HepG2 (cell line): Measurements from ENCODE around the gene PRKCD. TPM values are rescaled to one million over a fixed set of nuclear protein-coding genes. Genes with fewer than 3 reads are reported as not detected.

Experiments
- ATAC-seq: fragments of 200-7000 bp; cut with Tn5 transposase; 3 replicates; pipeline ENCODE4 v1.9.1; 2020; ENCODE audit warnings: mild to moderate bottlenecking, moderate library complexity
- BruUV-seq: library from RNA; stranded (reverse); fragments of 400-500 nt; replicated peaks from 2 replicates; lab custom pipeline; 2021; lab: Mats Ljungman, UMichigan
- CTCF ChIA-PET: fragments of 300-600 bp; formaldehyde crosslinking; extraction: SDS; loops from one replicate; lab custom pipeline; 2021; ENCODE audit warnings: low total read pairs, inconsistent platforms, low intra/inter-chr PET ratio; lab: Yijun Ruan, JAX
- POLR2A ChIA-PET: fragments of 350-600 bp; sonication (Branson Sonifier 250); formaldehyde crosslinking; loops from one replicate; lab custom pipeline; 2020; ENCODE audit warnings: antibody characterized with exemption, inconsistent platforms; lab: Yijun Ruan, JAX
- DNase-seq: peaks from one replicate; pipeline ENCODE4 v3.0.0-alpha.2; 2015; ENCODE audit warnings: low spot score
- FAIRE-seq: peaks from 3 replicates; lab custom pipeline; 2011; peaks lifted over from hg19 to GRCh38; lab: Jason Lieb, UNC
- H2AFZ ChIP-seq: one replicate; pipeline ENCODE4 v1.6.1; 2011; ENCODE audit warnings: low read length, inconsistent platforms
- H3K27ac ChIP-seq: fragments of 300-600 bp; 3 replicates; pipeline ENCODE4 v1.8.0; 2011; ENCODE audit warnings: mixed run types, mild to moderate bottlenecking, mixed read lengths, low read length, inconsistent platforms; ENCODE audit not compliant: insufficient read depth; ENCODE audit errors: extremely low read length
- H3K27me3 ChIP-seq, 2 experiments: fragments of 200-600 bp in 1 of 2; 2 replicates in 1 of 2; 3 replicates in 1 of 2; pipeline versions ENCODE4 v1.6.0 to v1.8.0; 2011; ENCODE audit warnings: low read length in 2 of 2, mild to moderate bottlenecking in 2 of 2, moderate library complexity in 2 of 2, inconsistent platforms in 1 of 2; ENCODE audit not compliant: insufficient read depth in 2 of 2, control insufficient read depth in 1 of 2
- H3K36me3 ChIP-seq, 2 experiments: fragments of 200-600 bp in 1 of 2; replicated peaks in 1 of 2; 2 replicates in 1 of 2; 3 replicates in 1 of 2; pipeline versions ENCODE4 v1.5.1 to v1.8.0; 2011; ENCODE audit warnings: low read length in 2 of 2, inconsistent platforms in 1 of 2; ENCODE audit not compliant: insufficient read depth in 2 of 2, control insufficient read depth in 1 of 2
- H3K4me1 ChIP-seq: 2 replicates; pipeline ENCODE4 v1.5.1; 2012; ENCODE audit warnings: low read length, inconsistent platforms; ENCODE audit not compliant: insufficient read depth
- H3K4me2 ChIP-seq: 2 replicates; pipeline ENCODE4 v1.6.0; 2011; ENCODE audit warnings: low read depth, low read length, inconsistent platforms
- H3K4me3 ChIP-seq, 3 experiments: fragments of 200-600 bp in 1 of 3; sonication (generic), shearing (Covaris generic) in 1 of 3; replicated peaks in 1 of 3; 2 replicates each; pipeline ENCODE4 v1.5.1; 2011 to 2016; ENCODE audit warnings: low read length in 3 of 3, inconsistent platforms in 2 of 3, low read depth in 2 of 3, mild to moderate bottlenecking in 2 of 3, control low read depth in 1 of 3, mixed read lengths in 1 of 3; ENCODE audit not compliant: insufficient read depth in 1 of 3
- H3K79me2 ChIP-seq: one replicate; pipeline ENCODE4 v1.6.1; 2011; ENCODE audit warnings: low read length, inconsistent platforms; ENCODE audit not compliant: insufficient read depth
- H3K9ac ChIP-seq: 2 replicates; pipeline ENCODE4 v1.6.0; 2011; ENCODE audit warnings: mild to moderate bottlenecking, low read depth, low read length, inconsistent platforms; ENCODE audit not compliant: insufficient read depth
- H3K9me3 ChIP-seq: 2 replicates; pipeline ENCODE4 v1.5.1; 2012; ENCODE audit warnings: mild to moderate bottlenecking, low read length
- H4K20me1 ChIP-seq: 2 replicates; pipeline ENCODE4 v1.6.0; 2011; ENCODE audit warnings: inconsistent platforms, mild to moderate bottlenecking, low read length, moderate library complexity; ENCODE audit not compliant: insufficient read depth
- ATF7 ChIP-seq, 2 experiments: fragments of 450-650 bp in 1 of 2; sonication (generic) in 1 of 2; formaldehyde crosslinking in 1 of 2; IDR thresholded peaks; 2 replicates each; pipeline versions ENCODE4 v1.4.0 to v1.6.1; 2016 to 2020; ENCODE audit warnings: antibody characterized with exemption in 1 of 2, mild to moderate bottlenecking in 1 of 2, missing genetic modification reagents in 1 of 2
- FIP1L1 ChIP-seq: fragments of 200-400 bp; formaldehyde crosslinking; IDR thresholded peaks from 2 replicates; pipeline ENCODE4 v1.6.1; 2018; ENCODE audit warnings: low read depth, mild to moderate bottlenecking, low read length, moderate library complexity, borderline replicate concordance; ENCODE audit not compliant: insufficient read depth
- HNRNPL ChIP-seq: fragments of 200-400 bp; formaldehyde crosslinking; IDR thresholded peaks from 2 replicates; pipeline ENCODE4 v1.6.1; 2017; ENCODE audit warnings: mild to moderate bottlenecking, low read depth, low read length
- NFRKB ChIP-seq: fragments of 450-650 bp; IDR thresholded peaks from 2 replicates; pipeline ENCODE4 v1.6.1; 2017
- PHF8 ChIP-seq: sonication (generic); formaldehyde crosslinking; IDR thresholded peaks from 2 replicates; pipeline ENCODE4 v1.5.0; 2020; ENCODE audit warnings: missing genetic modification reagents
- SAP130 ChIP-seq: IDR thresholded peaks from 2 replicates; pipeline ENCODE4 v1.6.1; 2016; ENCODE audit warnings: low read depth
- ZNF567 ChIP-seq: sonication (generic); formaldehyde crosslinking; IDR thresholded peaks from 2 replicates; pipeline ENCODE4 v1.8.1; 2023; ENCODE audit warnings: mild to moderate bottlenecking, missing genetic modification reagents, borderline replicate concordance
- ZNF878 ChIP-seq: sonication (generic); formaldehyde crosslinking; IDR thresholded peaks from 2 replicates; pipeline ENCODE4 v1.8.1; 2023; ENCODE audit warnings: mild to moderate bottlenecking, missing genetic modification reagents, moderate library complexity
- WGBS: methylation state at CpG from one replicate; pipeline ENCODE4 v1.1.6; 2017; ENCODE audit warnings: low lambda C conversion rate; 5-methylcytosine and 5-hydroxymethylcytosine counted together
- in situ Hi-C: cut with HindIII; loops from 2 replicates; pipeline ENCODE4 v1.10.0; 2017; ENCODE audit warnings: low pct_unique_long_range_greater_than_20kb; ENCODE audit not compliant: extremely low pct_ligation_motif_present
- intact Hi-C: fragments of 100-400 bp; cut with micrococcal nuclease; formaldehyde crosslinking; loops from one replicate; pipeline ENCODE4 v1.10.0; 2022; ENCODE audit not compliant: unreplicated experiment
- polyA plus RNA-seq, 8 experiments: library from polyadenylated mRNA; depleted of rRNA in 3 of 8; stranded (reverse) in 7 of 8; unstranded in 1 of 8; fragments of >200 nt; fragmentation: Illumina TruSeq in 4 of 8; extraction: Trizol in 4 of 8; gene quantifications; 2 replicates each; pipeline versions ENCODE4 v1.2.1 to v1.2.3, GENCODE V29; 2011 to 2016; ENCODE audit warnings: low read depth in 4 of 8, missing spikeins in 1 of 8, mixed read lengths in 1 of 8; ENCODE audit not compliant: insufficient read depth in 1 of 8
- total RNA-seq, 5 experiments: library from RNA; depleted of rRNA; stranded (reverse); fragments of >200 nt; fragmentation: Illumina TruSeq; extraction: Trizol; gene quantifications; 2 replicates each; pipeline ENCODE4 v1.2.3, GENCODE V29; 2016; ENCODE audit warnings: low read depth in 1 of 5

Gene PRKCD
- total and polyA plus RNA-seq, 2 of the 13 experiments (the other 11 are each of a cell fraction or from before 2014, with no cell fraction given): 1.6 to 40.7 TPM

GRCh38 chr3:53129344-53129743, 31.7 kb upstream of the PRKCD start:
- Histone ChIP-seq H2AFZ (no peak overlapping the region), H3K27me3 (no peaks in the 10 kb centered on the region; a peak in 1 of 5 replicates), H3K9me3 (no peaks in the 10 kb centered on the region), H3K36me3 (peaks cover 2 to 15% of the 10 kb centered on the region in 2 experiments; a peak in 4 of 5 replicates), H3K4me3 (peak overlapping the region; percentile 80 to 99 (median 86)), H4K20me1 (no peaks in the 10 kb centered on the region), H3K4me1 (peaks cover 49% of the 10 kb centered on the region), H3K9ac (peak overlapping the region; percentile 86), H3K79me2 (peaks cover 21% of the 10 kb centered on the region), H3K27ac (peak overlapping the region; percentile 75), H3K4me2 (peak overlapping the region; percentile 79)
- DNase-seq (no peak), FAIRE-seq (no peak), ATAC-seq (no peak)
- intact Hi-C loops (no loop called here), in situ Hi-C loops (no loop called here)
- 81% methylated on average over 3 of the region's 3 CpGs for WGBS
- ChIA-PET POLR2A (interaction anchor here (1.0 to 9.0 kb wide), 4 partner anchors 30 to 336 kb away, joined by 3 to 75 read pairs (median 4); partner anchors contain the start of gene PRKCD), CTCF (interaction anchor here (2.7 kb wide), 1 partner anchor 66 kb away, joined by 8 read pairs; no protein-coding TSS in a partner anchor)
- BruUV-seq: no TSS peak
- no peak for TF ChIP-seq ZNF878 (CRISPR knock-in tag)
- no peak for TF ChIP-seq NFRKB
- TF ChIP-seq ZNF567 (CRISPR knock-in tag): no peak
- no peak for TF ChIP-seq ATF7 (IDR thresholded peaks at IDR 0.05)
- TF ChIP-seq ATF7 (CRISPR knock-in tag; IDR thresholded peaks at IDR 0.05): no peak
- no peak for TF ChIP-seq FIP1L1
- no peak for TF ChIP-seq HNRNPL
- TF ChIP-seq PHF8 (CRISPR knock-in tag): no peak
- no peak for TF ChIP-seq SAP130 (CRISPR knock-in tag)
